ENCODE measurements around the gene MBOAT1. TPM values are rescaled to one million over a fixed set of nuclear protein-coding genes. Genes with fewer than 3 reads are reported as not detected.

MBOAT1 gene
- total and polyA plus RNA-seq, 2 of the 13 experiments (the other 11 are each of a cell fraction or from before 2014, with no cell fraction given), result not detected

DNA sequence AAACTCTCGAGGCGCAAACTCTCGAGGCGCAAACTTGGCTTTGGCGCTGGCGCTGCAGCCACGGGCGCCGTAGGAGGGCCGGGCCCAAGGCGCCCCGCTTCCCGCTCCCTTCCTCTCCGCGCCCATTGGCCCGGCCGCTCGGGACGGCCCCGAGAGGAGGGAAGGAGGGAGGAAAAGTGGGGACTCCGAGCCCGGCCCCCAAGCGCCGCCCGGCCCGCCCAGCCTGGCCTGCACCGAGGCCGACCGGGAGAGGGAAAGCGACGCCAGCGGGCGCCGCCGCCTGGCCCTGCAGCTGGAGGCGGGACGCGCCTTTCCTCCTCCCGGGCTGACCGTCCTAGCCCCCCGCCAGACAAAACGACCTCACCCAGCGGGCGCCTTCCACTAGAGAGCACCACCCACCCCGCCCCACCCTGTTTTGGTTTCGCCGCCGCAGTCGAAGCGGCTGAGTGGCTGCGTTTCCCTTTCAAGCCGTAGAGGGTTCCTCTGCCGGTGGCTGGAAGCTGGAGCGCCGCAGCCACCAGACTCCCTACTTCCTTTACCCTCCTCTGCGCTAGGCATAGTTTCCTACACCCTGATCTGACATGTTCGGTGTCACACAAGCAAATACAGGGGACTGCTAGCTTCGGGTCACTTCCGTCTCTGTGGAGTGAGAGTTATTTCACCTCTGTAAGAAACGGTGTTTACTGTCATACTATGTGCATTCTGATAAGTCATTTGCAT is at the start of gene MBOAT1 (continued):
- TF ChIP-seq TFDP1 (CRISPR knock-in tag; IDR thresholded peaks at IDR 0.05; ENCODE audit: borderline replicate concordance) (peak; percentile 39; the same call in 1 of the 2 replicates), ELF3 (CRISPR knock-in tag; IDR thresholded peaks at IDR 0.05) (no peak), MAFG (CRISPR knock-in tag; IDR thresholded peaks at IDR 0.05) (no peak), ZNF703 (CRISPR knock-in tag; IDR thresholded peaks at IDR 0.05; ENCODE audit: borderline replicate concordance) (0 out of 2 replicates have a peak, but pooled peaks have one; percentile 44), ZHX1 (CRISPR knock-in tag; IDR thresholded peaks at IDR 0.05; ENCODE audit: low read depth) (no peak), MIER2 (CRISPR knock-in tag; IDR thresholded peaks at IDR 0.05) (no peak), ZFP37 (CRISPR knock-in tag; IDR thresholded peaks at IDR 0.05; ENCODE audit: borderline replicate concordance) (no peak), SRY (CRISPR knock-in tag; IDR thresholded peaks at IDR 0.05) (0 out of 2 replicates have a peak, but pooled peaks have one; percentile 72), TEF (CRISPR knock-in tag; IDR thresholded peaks at IDR 0.05) (0 out of 2 replicates have a peak, but pooled peaks have one; percentile 33), KLF11 (CRISPR knock-in tag; IDR thresholded peaks at IDR 0.05) (no peak), ZNF605 (CRISPR knock-in tag; IDR thresholded peaks at IDR 0.05) (no peak)
- TF ChIP-seq, protein P1, sequence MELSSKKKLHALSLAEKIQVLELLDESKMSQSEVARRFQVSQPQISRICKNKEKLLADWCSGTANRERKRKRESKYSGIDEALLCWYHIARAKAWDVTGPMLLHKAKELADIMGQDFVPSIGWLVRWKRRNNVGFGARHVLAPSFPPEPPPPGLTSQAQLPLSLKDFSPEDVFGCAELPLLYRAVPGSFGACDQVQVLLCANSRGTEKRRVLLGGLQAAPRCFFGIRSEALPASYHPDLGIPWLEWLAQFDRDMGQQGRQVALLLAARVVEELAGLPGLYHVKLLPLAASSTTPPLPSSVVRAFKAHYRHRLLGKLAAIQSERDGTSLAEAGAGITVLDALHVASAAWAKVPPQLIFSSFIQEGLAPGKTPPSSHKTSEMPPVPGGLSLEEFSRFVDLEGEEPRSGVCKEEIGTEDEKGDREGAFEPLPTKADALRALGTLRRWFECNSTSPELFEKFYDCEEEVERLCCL (CRISPR knock-in tag; IDR thresholded peaks at IDR 0.05; ENCODE audit: borderline replicate concordance), result no peak

All from HepG2 (cell line).